NCI-H2081 treated with DMSO at 0.1 percent for 48 hours (cell line): Measurements from ENCODE around the gene POMGNT2.

Source experiments
- DNase-seq: peaks from one replicate; lab custom pipeline; 2025; lab: John Stamatoyannopoulos, UW

Gene POMGNT2

DNA sequence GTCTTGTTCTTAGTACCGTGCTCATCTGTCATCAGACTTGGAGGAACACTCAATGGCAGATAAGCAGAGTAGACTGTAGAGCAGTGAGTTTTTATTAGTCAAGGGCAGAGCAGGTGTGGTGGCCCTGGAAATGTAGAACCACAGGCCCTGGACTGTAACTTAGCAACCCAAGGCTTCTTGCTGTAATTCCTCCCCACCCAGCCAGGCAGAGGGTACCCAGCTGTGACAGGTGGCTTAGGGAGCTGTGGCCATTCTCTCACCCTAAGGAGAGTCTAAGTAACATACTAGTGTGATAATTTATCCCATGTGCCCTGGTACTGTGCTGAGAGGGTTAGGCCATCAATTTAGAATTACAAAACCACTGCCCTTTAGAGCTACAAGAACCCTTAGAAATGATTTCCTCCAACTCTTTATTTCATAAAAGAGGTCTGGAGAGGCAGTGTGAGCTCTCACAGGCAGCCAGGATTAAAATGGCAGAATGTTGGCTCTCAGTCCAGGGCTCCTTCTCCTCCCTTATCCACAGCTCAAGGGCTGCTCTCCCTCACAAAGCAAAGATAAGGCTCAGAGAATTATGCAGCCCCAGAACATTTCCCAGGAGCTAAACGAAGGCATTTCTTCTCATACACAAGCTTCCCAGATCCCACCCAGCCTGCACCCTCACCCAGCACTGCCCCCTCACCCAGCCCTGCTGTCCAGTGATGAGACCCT lies 3.0 kb downstream of the POMGNT2 start:
- DNase-seq = no peak

DNA sequence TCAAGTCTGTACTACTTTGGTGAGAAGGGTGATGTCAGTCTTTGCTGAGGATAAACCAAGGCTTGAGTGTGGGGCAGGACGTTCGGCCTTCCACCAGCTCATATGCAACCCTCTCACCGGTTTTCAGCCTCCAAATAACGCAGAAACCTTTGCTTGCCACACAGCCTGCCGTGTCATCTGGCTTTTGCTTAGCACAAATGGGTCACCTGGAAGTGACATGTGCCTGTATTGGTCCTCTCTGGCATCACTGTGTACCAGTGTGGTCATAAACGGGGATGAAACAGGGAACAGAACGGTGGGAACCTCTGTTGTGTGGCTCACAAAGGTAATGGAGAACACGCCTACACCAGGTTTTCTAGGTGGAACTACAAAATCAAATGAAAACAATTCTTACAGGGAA lies 7.1 kb downstream of the POMGNT2 start:
- no peak for DNase-seq

DNA sequence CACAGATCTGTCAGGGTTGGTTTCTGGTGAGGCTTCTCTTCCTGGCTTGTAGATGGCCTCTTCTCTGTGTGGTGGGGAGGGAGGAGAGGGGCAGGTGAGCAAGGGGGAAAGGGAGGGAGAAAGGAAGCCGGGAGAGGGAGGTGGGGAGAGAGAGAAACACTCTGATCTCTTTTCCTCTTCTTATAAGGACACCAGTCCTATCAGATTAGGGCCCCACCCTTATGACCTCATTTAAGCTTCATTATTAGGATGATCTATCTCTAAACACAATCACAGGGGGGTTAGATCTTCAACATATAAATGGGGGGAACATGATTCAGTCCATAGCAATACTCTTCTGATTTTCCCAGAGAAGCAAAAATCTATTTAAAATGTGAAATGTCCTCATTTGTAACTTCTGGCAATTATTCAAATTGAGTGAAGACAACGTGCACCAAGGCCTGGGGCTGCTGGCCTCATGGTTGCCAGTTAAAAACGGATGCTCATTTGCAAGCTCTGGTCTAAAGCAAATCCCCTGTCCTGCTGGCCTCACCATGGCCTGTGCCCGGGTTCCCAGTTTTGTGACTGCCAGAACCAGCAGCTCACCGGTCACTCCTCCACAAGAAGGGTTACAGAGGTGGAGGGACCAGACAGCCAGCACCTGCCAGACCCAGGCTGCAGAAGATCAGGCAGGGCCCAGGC lies 8.3 kb downstream of the POMGNT2 start:
- no peak for DNase-seq

DNA sequence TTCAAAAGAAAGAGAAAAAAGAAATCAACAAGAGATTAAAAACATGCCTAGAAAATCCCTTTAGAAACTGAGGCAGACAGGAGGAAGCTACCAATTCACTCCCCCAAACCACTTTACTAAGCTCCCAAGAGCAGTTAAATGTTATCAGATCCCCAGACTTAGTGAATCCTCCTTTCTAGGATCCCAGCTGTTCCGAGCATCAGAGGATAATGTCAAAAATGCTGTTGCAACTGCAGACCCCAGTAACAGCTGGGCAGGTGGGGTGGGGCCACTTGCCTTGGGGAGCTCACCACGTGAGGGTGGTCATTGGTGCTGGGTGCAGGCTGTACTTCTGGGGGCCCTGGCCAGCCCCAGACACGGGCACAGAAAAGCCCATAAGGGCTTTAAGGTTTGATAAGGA lies 9.1 kb downstream of the POMGNT2 start:
- DNase-seq = no peak

DNA sequence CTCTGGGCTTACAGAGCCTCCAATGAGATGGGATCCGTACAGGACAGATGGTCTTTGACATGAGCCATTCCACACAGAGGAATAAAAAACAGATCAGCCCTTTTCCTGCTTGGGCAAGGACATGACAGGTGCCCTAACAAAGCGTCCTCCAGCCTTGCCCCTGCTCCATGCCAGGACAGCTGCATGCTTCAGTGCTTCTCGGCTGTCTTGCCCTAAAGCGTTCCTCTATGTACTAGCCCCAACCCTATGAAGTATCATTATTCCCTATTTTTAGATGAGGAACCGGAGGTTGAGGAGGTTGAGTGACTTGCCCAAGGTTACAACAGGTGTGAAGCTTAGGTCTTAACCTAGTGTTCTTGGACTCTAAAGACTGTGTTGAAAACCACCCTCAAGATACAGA lies 10.5 kb downstream of the POMGNT2 start:
- DNase-seq = no peak

DNA sequence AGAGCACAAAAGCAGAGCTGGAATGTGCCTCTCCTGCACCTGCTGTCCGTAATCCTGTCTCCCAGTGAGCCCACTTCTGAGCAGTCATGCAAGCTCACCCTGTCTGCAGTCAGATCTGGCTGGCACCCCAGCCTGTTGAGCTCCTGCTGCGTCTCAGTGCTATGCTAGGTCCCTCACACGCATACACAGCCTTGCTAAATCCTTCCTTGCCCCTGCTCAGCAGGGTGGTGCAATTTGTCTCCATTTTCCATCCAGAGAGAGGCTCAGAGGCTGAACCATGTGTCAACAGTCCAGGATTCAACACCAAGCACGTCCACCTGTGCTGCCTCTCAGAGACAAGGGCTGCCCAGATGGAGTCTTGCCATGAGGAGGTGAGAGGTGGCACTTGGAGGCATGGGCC lies 11.0 kb downstream of the POMGNT2 start:
- no peak for DNase-seq

DNA sequence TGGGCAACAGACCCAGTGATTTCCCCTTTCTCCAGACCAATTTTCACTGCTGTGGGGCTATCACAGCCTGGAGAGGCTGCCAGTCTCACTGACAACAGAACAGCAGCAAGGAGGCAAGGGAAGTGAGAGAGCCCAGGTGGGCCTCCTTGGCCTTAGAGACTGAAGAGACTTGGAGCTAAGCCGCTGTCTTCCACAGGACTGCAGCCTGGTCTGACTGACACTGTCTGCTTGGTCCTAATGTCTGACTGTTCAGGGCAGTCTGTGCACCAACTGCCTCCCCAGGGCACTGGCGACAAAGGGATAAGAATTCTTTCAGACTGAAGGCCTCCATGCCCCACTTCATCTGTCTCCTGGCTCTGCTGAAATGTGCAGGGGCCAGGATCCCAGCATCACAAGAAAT lies 11.5 kb downstream of the POMGNT2 start:
- no peak for DNase-seq

DNA sequence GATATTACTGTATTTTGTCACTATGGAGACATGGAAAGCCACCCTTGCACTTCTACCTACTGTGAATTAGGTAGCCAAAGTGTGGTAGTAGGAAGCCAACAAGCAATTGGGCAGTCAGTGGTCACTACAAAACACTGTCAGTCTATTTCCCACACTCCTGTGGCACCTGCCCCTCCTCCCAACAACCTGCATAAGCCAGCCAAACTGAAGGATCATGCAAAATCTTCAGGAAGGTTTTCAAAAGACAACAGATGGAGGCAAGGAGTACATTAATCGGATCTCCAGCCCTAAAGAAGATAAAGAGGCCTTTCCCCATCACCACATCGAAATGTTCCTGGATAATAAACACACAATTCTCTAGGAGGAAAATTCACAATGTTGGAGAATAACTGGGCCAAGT lies 11.9 kb downstream of the POMGNT2 start:
- DNase-seq = no peak

DNA sequence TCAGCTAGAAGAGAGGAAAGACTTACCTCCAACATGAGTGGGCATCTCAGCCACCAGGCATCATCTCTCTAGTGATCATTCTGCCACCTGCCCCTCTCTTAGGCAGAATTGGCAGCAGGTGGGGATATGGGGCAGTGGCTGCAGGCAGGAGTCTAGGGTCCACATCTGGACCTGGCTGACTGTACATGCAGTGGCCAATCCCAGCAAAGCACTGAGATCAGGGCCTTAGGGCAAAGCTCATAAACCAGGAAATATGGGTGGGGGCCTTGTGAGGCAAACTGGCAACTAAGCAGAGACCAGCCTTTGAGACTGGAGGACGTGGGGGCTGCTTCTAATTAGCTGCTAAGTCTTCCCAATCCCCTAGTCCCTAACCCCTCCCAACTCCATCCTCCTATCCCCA lies 12.9 kb downstream of the POMGNT2 start:
- no peak for DNase-seq

DNA sequence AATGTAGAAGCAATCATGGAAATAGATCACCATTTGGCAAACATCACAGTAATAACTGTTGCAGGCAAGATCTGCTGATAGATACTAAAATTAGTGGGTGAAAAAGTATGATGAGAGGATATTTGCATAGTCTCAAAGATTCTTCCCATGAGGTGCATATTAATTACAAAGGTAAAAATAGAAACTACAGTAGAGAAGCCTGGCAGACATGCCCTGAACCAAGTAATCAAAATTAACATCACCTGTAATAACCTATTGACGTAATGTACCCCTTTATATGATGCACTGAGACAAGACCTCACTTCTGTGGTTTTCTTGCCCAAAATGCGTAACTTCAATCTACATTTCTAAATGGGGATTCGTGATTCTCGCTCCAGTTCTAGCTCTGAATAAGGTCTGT lies 14.4 kb downstream of the POMGNT2 start:
- no peak for DNase-seq

DNA sequence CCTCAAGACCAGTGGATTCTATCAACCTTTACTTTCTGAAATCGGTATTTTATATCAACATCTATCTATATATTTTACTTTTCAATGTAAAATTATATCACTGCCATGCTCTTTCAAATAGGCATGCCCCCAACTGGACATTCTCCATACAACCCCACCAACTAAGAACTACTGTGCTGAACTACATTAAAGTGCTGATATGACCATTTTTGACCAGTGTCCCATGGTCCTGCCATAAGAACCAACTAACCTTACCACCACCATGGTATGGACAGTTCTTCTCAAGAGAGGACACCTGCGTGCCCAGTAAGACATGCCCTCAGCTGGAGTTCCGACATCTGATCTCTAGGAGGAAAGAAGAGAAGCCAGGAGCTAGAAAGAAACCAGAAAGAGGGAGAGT lies 15.6 kb downstream of the POMGNT2 start:
- no peak for DNase-seq

DNA sequence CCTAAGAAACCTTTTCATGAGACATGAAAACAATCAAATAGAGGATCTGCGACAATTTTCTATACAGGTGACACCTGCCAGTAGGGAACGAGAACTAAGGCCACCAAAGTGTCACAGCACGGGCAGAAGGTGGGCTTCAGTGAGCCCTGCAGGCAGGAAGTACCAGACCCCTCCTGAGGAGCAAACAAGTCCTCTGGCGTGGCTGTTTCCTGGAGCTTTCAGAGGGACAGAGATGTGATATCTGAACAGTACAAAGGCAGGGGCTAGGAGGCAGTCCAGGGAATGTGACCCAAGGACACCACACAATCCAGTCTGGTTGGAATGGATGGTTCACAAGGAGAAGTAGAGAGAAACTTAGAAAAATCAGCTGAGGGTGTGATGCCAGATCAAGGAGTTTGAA lies 16.8 kb downstream of the POMGNT2 start:
- DNase-seq = no peak

DNA sequence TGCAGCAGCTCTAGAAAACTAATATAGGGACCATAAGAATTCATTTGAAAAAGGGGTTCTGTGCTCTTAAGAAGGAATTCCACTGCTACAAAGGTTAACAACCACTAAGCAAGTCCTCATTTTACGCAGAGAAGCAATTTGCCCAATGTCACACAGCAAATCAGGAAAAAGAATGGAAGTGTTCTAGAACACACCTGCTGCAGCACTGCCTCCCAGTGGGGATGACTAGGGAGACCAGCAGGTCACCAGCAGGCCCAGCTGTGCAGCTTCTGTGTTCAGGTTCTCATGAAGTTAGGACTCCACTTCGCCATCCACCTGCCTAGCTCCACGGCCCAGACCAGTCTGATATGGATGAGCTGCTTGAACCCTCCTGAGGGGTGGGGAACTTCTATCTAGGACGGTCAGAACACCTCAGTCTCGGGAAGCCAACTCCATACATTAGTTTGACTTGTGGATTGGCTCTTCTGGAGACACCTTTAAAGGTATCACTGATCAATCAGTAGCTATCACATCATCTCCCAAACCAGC lies 18.6 kb downstream of the POMGNT2 start:
- DNase-seq = no peak

DNA sequence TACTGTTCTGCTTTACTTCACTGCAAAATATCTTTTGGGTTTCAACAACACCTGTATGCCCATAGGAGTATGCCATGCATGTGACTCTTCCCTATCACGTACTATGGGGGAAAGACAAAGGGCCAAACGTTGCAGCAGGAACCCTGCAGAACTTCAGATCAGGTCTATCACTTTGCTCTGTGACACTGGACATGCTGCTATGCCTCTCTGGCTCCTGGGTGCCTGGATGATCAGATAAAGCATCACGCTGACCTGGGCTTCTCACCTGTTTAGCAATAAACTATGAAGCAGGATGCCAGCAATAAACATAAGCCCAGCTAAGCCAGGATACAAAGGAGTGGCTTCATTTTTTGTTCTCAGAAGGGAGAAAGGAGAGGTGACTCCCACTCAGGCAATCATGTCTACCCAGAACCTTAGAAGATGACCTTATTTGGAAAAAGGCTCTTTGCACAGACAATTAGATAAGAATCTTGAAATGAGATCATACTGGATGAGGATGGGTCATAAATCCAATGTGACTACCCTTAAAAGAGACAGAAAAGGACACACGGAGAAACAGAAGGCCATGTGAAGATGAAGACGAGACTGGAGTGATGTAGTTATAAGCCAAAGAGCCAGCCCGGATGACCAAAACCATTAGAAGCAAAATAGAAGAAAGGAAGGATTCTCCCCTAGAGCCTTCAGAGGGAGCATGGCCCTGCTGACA lies 19.3 kb downstream of the POMGNT2 start:
- DNase-seq = no peak

DNA sequence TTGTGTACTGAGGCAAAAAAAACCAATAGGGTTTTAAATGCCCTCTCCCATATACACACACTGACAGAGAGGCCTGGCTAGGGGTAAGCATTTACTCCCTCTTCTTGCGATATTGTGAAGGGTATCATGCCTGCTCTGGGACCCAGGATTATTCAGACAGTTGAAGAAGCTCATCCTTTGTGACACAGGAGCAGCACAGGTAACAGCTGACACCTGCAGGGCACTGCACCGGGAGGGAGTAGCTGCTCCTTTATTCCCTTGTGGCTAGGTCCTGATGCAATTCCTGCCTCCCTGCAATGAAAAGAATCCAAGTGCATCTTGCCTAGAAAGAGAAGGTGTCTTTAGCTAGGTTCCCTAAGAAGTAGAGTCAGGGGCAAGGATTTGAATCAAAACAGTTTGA lies 23.4 kb downstream of the POMGNT2 start:
- DNase-seq = no peak

DNA sequence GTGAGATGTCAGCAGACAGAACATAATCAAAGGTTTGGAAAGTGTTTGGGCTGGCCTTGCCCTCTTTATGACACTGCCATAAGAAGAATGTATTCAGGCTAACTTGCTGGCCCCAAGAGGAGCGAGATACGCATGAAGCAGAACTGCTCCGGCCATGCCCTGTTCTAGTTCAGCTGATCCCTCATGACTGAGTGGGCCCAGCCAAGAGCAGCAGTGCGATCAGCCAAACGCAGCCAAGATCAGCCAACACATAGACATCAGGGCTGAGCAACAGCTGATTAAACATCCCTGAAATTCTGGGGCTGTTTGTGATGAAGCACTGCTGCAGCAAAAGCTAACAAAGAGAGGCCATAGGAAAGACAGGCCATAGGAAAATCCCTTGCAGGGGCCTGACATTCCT lies 24.1 kb downstream of the POMGNT2 start:
- no peak for DNase-seq

DNA sequence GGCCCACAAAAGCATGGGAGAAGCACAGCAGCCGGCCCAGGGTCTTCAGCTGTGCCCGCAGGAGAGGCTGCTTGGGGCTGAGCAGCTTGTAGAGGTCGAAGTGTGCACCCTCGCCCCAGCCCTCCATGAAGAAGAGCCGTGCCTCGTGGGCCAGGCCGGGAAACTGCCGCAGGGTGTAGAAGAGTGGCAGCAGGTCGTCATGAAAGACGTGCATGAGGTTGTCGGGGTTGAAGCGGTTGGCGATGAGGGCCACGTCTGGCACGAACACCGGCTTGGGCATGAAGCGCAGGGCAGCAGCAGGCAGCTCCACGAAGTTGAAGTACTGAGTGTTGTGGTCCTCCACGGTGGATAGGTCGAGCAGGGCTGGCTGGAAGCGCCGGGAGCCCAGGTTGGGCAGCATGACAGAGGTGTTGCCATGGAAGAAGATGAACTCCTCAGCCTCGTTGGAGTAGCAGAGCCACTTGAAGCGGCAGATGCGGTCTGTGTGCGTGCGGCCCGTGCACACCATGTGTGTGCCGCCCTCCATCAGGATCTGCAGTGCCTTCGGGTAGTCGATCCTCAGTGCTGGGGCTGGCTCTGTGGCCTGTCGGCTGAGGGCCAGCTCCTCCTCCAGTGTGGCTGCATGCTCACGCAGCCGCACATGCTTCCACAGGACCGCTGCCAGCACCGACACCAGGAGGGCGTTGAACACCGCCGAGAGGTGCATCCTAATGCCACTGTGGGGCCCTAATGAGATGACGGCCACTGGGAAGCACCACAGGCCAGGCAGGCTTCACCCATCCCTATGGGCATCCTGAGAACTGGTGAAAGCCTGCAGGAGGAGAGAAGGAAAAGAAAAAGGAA lies 24.9 kb downstream of the POMGNT2 start:
- no peak for DNase-seq

DNA sequence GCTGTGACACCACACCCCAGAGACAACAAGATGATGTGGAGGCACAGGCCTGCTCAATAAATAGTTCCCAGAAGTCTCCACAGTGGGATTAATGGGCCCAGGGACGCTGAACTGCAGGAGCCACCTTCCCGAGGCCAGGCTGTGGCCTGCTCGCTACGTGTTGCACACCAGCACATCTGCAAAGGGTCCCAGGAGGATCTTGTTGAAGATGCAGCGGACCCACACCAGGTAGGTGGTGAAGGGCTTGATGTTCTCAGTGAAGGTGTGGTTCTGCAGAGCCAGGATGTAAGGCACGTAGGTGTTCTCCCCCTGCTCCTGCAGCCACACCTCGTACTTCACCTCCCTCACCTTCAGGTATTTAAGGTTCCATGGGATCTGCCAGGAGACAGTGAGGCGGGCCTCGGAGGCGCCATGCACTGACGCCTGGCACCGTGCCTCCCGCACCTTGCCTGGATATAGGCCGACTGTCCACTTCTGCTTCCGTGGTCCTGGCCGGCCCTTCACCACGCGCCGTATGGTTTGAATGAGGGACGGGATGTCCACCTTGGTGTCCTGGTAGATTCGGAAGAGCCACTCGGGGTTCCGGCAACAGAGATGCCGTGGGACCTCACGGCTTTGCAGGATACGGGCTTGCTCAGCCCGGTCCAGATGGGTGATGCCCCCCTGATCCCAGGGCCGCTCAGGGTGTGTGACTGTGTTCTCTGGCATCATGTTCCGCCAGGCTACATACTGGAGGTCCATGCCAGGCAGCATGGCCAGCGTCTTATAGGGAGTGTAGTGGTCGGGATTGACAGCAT lies 26.1 kb downstream of the POMGNT2 start:
- DNase-seq = no peak

DNA sequence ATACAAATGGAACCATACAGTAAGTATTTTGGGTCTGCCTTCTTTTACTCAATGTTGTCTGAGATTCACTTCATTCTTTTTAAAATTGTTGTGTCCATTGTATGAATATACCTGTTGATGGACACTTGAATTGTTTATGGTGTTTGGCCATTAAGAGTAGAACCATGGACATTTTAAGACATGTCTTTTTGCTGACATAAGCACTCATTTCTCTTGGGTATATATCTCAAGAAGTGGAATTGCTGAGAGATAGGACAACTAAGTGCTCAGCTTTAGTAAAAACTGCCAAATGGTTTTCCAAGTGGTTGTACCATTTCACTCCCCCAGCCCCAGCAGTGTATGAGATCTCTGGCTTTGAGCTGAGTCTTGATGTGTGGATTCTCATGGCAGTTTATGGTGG lies 28.2 kb downstream of the POMGNT2 start:
- DNase-seq = no peak

DNA sequence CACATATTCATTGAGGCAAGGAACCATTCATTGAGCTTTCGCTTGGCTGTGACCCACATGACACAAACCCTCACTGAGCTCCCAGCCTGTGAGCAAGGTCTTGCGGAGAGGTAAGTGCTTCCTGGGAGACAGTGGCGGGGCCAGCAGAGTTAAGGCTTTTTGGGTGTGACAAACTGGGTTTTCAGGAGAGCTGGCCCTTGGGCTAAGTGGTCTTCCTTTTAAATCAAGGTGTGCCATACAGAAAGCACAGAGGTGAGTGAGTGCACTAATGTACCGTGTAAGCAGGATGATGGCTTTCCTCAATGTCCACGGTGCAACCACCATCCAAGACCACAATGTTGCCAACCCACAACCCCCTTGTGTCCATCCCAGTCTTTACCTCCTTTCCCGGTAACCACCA lies 28.6 kb downstream of the POMGNT2 start:
- no peak for DNase-seq

DNA sequence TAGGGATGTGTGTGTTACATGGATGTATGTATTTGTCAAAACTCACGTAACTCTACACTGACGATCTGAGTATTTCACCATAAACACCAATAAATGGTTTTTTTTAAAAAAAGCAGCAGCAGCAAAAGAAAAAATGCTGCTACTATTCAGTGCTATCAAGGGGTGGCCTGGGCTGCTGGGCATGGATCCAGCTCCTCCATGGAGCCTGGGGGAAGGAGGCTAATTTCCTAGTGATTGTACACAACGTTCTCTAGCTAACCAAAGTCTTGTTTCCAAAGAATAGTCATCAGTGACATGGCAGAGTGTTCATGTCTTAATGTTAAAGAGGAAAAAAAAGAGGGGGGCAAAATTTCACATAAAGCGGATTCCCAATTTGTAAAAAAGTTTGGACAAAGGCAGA lies 29.0 kb downstream of the POMGNT2 start:
- DNase-seq = no peak
